A673 (cell line): Measurements from ENCODE around the gene WFDC1.

Experiments
- CTCF ChIP-seq: fragments of 300-800, 200-600 bp; sonication (generic); conservative IDR thresholded peaks from 2 replicates; pipeline ENCODE4 v1.5.1; 2017; ENCODE audit warnings: low read depth, mild to moderate bottlenecking, antibody characterized with exemption, low read length, moderate library complexity, mixed read lengths
- EZH2 ChIP-seq: fragments of 200-600 bp; sonication (generic); IDR thresholded peaks from 2 replicates; pipeline ENCODE4 v1.6.1; 2017; ENCODE audit warnings: borderline replicate concordance, low read depth, mild to moderate bottlenecking, mixed read lengths, antibody characterized with exemption, low read length; ENCODE audit not compliant: poor library complexity, severe bottlenecking

DNA sequence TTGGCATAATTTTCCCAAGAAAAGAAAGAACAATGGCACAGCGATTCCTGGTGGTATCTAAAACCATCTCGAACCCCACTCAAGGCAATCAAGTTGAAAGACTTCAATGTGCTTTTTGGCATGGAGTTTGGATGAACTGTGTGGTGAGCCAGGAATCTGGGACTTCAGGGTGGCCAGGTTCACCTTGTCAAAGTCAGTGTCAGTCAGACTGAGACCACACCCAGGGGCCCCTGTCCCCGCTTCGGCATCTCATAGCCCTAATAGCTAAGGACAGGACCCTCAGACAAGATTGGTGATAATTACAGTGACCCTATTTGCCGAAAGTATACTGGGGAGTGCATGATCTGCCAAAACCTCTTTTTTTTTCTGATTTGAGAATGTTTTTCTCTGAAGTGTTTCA, 25.8 kb downstream of the WFDC1 start:
- TF ChIP-seq CTCF = no peak
- TF ChIP-seq EZH2 = no peak
